Gastroesophageal sphincter (tissue), 4 donors: ENCODE results near the gene L1TD1. TPM values are rescaled to one million over a fixed set of nuclear protein-coding genes. Genes with fewer than 3 reads are reported as not detected.

Experiments
- ATAC-seq: fragments of 150-250 bp; one replicate; pipeline ENCODE4 v1.9.1; 2016; ENCODE audit warnings: mild to moderate bottlenecking, moderate library complexity
- H3K27ac ChIP-seq, 4 donors: fragments of 200-600 bp; sonication (generic) in 3 of 4; 1 replicate in 3 of 4; 2 replicates in 1 of 4; pipeline ENCODE4 v1.5.1; 2016 to 2019
- H3K27me3 ChIP-seq: fragments of 200-600 bp; sonication (generic); one replicate; pipeline ENCODE4 v1.5.1; 2019
- H3K36me3 ChIP-seq, 2 donors: fragments of 200-600 bp; sonication (generic); one replicate each; pipeline ENCODE4 v1.5.1; 2019; ENCODE audit warnings: control low read depth in 1 of 2
- H3K4me1 ChIP-seq, 3 donors: fragments of 200-600 bp; sonication (generic); 1 replicate in 2 of 3; 2 replicates in 1 of 3; pipeline ENCODE4 v1.5.1; 2016 to 2019; ENCODE audit warnings: control low read depth in 2 of 3
- H3K4me3 ChIP-seq, 2 donors: fragments of 200-600 bp; sonication (generic); one replicate each; pipeline ENCODE4 v1.5.1; 2019; ENCODE audit warnings: mild to moderate bottlenecking in 1 of 2, moderate library complexity in 1 of 2
- H3K9me3 ChIP-seq, 3 donors: fragments of 200-600 bp; sonication (generic); one replicate each; pipeline ENCODE4 v1.5.1; 2017 to 2019; ENCODE audit warnings: control low read depth in 2 of 3
- EP300 ChIP-seq: sonication (generic); formaldehyde crosslinking; IDR thresholded peaks from one replicate; pipeline ENCODE4 v1.6.1; 2017; ENCODE audit warnings: antibody characterized with exemption, mild to moderate bottlenecking
- POLR2A ChIP-seq, 2 donors: fragments of 450-650 bp; IDR thresholded peaks; one replicate each; pipeline ENCODE4 v1.6.1; 2017; ENCODE audit warnings: antibody characterized with exemption in 2 of 2, mild to moderate bottlenecking in 2 of 2, moderate library complexity in 1 of 2
- POLR2AphosphoS5 ChIP-seq: sonication (generic); formaldehyde crosslinking; IDR thresholded peaks from one replicate; pipeline ENCODE4 v1.6.1; 2017; ENCODE audit warnings: antibody characterized with exemption
- WGBS, 2 donors: methylation state at CpG; one replicate each; pipeline ENCODE4 v1.1.5; 2018; ENCODE audit warnings: low coverage in 1 of 2; 5-methylcytosine and 5-hydroxymethylcytosine counted together
- total RNA-seq, 4 donors: library from RNA; depleted of rRNA; stranded (reverse); fragments of >200 nt; gene quantifications; one replicate each; pipeline ENCODE4 v1.1.0, GENCODE V29; 2016
- TF ChIP-seq, protein P1 (sequence below), 4 experiments: fragments of 200-600 bp in 2 of 4; fragments of 450-650 bp in 2 of 4; sonication (generic) in 1 of 4; IDR thresholded peaks; one replicate each; pipeline ENCODE4 v1.5.1; 2017 to 2019; ENCODE audit warnings: antibody characterized with exemption in 4 of 4, mild to moderate bottlenecking in 2 of 4, moderate library complexity in 2 of 4

L1TD1 gene
- total RNA-seq, 4 donors from 2014 or later = 0.47 TPM; not detected in 3

DNA sequence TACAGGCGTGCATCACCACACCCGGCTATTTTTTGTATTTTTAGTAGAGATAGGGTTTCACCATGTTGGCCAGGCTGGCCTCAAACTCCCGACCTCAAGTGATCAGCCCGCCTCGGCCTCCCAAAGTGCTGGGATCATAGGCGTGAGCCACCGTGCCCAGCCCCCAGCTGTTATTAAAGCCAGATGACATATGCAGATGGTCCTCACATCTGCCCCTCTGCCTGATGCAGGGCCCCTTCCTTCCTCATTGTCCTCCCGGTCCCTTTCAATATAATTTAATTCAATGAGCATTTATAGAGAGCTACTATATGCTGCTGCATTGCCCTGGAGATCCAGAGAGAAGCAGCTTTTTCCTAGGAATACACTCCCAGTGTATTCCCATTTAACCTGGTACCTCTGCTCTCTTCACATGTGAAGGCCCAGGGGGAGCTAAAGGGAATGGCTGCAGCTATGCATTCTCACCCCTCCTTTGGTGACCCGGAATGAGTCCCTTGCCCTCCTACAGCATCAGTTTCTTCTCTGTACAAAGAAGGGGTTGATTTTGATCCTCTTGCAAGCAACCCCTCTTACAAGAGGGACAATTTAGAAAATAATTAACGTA lies 55.6 kb downstream of the L1TD1 start:
- Histone ChIP-seq H3K4me1 (no peaks in the 10 kb centered on the region), H3K4me3 (no peak overlapping the region), H3K27ac (no peak overlapping the region), H3K36me3 (no peaks in the 10 kb centered on the region), H3K27me3 (no peaks in the 10 kb centered on the region), H3K9me3 (no peaks in the 10 kb centered on the region)
- WGBS, 2 donors = 63 to 71% methylated on average over 3 to 9 of the region's 10 CpGs
- ATAC-seq = no peak
- TF ChIP-seq POLR2AphosphoS5 (no peak), POLR2A (IDR thresholded peaks at IDR 0.05) (no peak), EP300 (no peak)
- TF ChIP-seq, protein P1, sequence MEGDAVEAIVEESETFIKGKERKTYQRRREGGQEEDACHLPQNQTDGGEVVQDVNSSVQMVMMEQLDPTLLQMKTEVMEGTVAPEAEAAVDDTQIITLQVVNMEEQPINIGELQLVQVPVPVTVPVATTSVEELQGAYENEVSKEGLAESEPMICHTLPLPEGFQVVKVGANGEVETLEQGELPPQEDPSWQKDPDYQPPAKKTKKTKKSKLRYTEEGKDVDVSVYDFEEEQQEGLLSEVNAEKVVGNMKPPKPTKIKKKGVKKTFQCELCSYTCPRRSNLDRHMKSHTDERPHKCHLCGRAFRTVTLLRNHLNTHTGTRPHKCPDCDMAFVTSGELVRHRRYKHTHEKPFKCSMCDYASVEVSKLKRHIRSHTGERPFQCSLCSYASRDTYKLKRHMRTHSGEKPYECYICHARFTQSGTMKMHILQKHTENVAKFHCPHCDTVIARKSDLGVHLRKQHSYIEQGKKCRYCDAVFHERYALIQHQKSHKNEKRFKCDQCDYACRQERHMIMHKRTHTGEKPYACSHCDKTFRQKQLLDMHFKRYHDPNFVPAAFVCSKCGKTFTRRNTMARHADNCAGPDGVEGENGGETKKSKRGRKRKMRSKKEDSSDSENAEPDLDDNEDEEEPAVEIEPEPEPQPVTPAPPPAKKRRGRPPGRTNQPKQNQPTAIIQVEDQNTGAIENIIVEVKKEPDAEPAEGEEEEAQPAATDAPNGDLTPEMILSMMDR (IDR thresholded peaks at IDR 0.05) = no peak

DNA sequence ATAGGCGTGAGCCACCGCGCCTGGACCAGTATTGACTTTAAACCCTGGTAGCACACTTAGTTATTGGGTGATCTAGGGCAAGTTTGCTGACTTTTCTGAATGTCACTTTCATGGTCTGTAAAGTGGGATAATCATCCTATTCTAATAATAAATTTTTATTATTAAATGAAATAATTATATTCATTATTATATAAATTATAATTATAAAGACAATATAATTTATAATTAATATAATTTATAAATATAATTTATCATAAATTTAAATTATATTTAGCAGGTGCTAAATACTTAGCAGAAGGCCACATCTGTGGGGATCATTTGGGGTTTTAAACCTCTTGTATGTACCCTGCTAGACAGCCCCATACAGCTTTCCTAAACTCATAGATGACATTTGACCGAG lies 64.9 kb downstream of the L1TD1 start:
- Histone ChIP-seq H3K4me3 (no peak overlapping the region), H3K9me3 (no peaks in the 10 kb centered on the region), H3K36me3 (no peaks in the 10 kb centered on the region), H3K27ac (no peak overlapping the region), H3K27me3 (no peaks in the 10 kb centered on the region), H3K4me1 (no peaks in the 10 kb centered on the region)
- WGBS, 2 donors = 98 to 100% methylated on average over 1 to 4 of the region's 4 CpGs
- no peak for TF ChIP-seq POLR2A (IDR thresholded peaks at IDR 0.05)
- TF ChIP-seq EP300 = no peak
- TF ChIP-seq POLR2AphosphoS5 = no peak
- TF ChIP-seq, protein P1 (IDR thresholded peaks at IDR 0.05) = no peak
- no peak for ATAC-seq

DNA sequence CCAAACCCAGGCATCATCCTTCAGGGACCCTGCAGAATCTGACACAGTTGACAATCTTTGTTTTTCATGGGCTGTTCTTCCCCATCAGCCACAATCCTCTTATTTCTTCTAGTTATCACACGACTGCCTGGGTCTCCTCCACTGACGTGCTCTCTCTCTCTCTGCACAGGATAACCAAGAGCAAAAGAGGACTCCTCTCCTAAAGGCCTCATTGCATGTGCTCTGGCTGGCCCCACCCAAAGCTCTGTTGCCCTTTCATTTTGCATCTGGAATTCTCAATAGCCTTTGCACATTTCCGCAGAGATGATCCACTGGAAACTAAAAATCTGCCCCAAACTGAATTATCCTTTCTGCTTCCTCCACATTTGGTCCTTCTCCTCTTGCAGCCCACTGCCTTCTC lies 66.0 kb downstream of the L1TD1 start:
- no peaks in the 10 kb centered on the region for H3K27me3 ChIP-seq
- 82 to 90% methylated on average over 2 to 3 of the region's 3 CpGs for WGBS, 2 donors
- H3K9me3 ChIP-seq = no peaks in the 10 kb centered on the region
- no peak overlapping the region for H3K4me3 ChIP-seq
- no peak for TF ChIP-seq POLR2A (IDR thresholded peaks at IDR 0.05)
- no peaks in the 10 kb centered on the region for H3K36me3 ChIP-seq
- no peak for ATAC-seq
- H3K4me1 ChIP-seq = no peaks in the 10 kb centered on the region
- H3K27ac ChIP-seq = no peak overlapping the region

Other genes starting within 250 kb of the L1TD1 start
- under 1 TPM; 0.16 to 0.73 (median 0.29) TPM for gene KANK4, start 124.6 kb downstream of the L1TD1 start, total RNA-seq
- gene USP1, start 242.2 kb downstream of the L1TD1 start, total RNA-seq = 10 to 100 TPM; 23.0 to 39.9 (median 33.7) TPM